Heart left ventricle (tissue), 16 donors: Measurements from ENCODE around the gene C2CD2. TPM values are rescaled to one million over a fixed set of nuclear protein-coding genes. Genes with fewer than 3 reads are reported as not detected.

Source experiments
- ATAC-seq, 4 donors: fragments of 200-7000 bp; cut with Tn5 transposase; one replicate each; pipeline ENCODE4 v1.9.1; 2020 to 2022; ENCODE audit warnings: moderate library complexity in 4 of 4, mild to moderate bottlenecking in 3 of 4, moderate number of reproducible peaks in 1 of 4
- DNase-seq, 5 donors: peaks; one replicate each; pipeline ENCODE4 v3.0.0-alpha.2; 2020
- H3K27ac ChIP-seq, 12 donors: fragments of 200-600 bp; sonication (generic) in 4 of 12; one replicate each; pipeline versions ENCODE4 v1.5.0 to v1.8.0; 2016 to 2022; ENCODE audit warnings: mild to moderate bottlenecking in 2 of 12
- H3K27me3 ChIP-seq, 9 donors: fragments of 200-600 bp; sonication (generic) in 2 of 9; one replicate each; pipeline versions ENCODE4 v1.5.1 to v1.8.0; 2016 to 2022; ENCODE audit warnings: mild to moderate bottlenecking in 3 of 9
- H3K36me3 ChIP-seq, 9 donors: fragments of 200-600 bp; sonication (generic) in 2 of 9; one replicate each; pipeline versions ENCODE4 v1.5.0 to v1.8.0; 2018 to 2022; ENCODE audit warnings: mild to moderate bottlenecking in 2 of 9
- H3K4me1 ChIP-seq, 12 donors: fragments of 200-600 bp; sonication (generic) in 4 of 12; one replicate each; pipeline versions ENCODE4 v1.5.0 to v1.8.0; 2016 to 2022; ENCODE audit warnings: mild to moderate bottlenecking in 3 of 12
- H3K4me3 ChIP-seq, 12 donors: fragments of 200-600 bp; sonication (generic) in 4 of 12; one replicate each; pipeline versions ENCODE4 v1.5.0 to v1.8.0; 2017 to 2022; ENCODE audit warnings: mild to moderate bottlenecking in 9 of 12, moderate library complexity in 4 of 12
- H3K9me3 ChIP-seq, 12 donors: fragments of 200-600 bp; sonication (generic) in 4 of 12; one replicate each; pipeline versions ENCODE4 v1.5.0 to v1.8.0; 2016 to 2022; ENCODE audit warnings: mild to moderate bottlenecking in 1 of 12
- CTCF ChIP-seq, 12 donors: fragments of 200-600 bp; sonication (generic) in 4 of 12; IDR thresholded peaks; one replicate each; pipeline versions ENCODE4 v1.5.0 to v1.8.0; 2018 to 2022; ENCODE audit warnings: antibody characterized with exemption in 12 of 12, mild to moderate bottlenecking in 5 of 12
- POLR2A ChIP-seq, 2 donors: fragments of 450-650 bp; IDR thresholded peaks; one replicate each; pipeline ENCODE4 v1.6.1; 2017; ENCODE audit warnings: antibody characterized with exemption in 2 of 2, mild to moderate bottlenecking in 2 of 2, moderate library complexity in 2 of 2
- WGBS, 4 donors: extraction: QIAGEN DNeasy Blood & Tissue Kit in 2 of 4; methylation state at CpG; one replicate each; pipeline versions ENCODE4 v1.1.5 to v1.1.7; 2013 to 2018; 5-methylcytosine and 5-hydroxymethylcytosine counted together
- intact Hi-C, 10 donors: fragments of 100-400 bp; cut with DNase I; formaldehyde crosslinking; loops; one replicate each; pipeline versions ENCODE4 v1.11.1 to v1.14.2; 2022
- polyA plus RNA-seq, 2 donors: library from polyadenylated mRNA; stranded (reverse); fragments of 200-250 nt; gene quantifications; one replicate each; pipeline ENCODE4 v1.2.3, GENCODE V29; 2013
- total RNA-seq, 9 donors: library from RNA; depleted of rRNA in 2 of 9; stranded (reverse); fragments of >200 nt in 2 of 9; fragmentation: NEBNext Ultra II Directional in 3 of 9; extraction: Animal tissue kit (Norgen Biotek cat#: 25700) in 3 of 9; gene quantifications; one replicate each; pipeline versions ENCODE4 v1.1.0 to v1.2.4, GENCODE V29; 2016 to 2023
- donor health status: ischemic (EF 13 %, LVEDD 7.1; RV severe dilation, severe dysfunction).
- donor health status: healthy with polysubstance abuse.
- donor health status: DM: no; HTN: yes; CAD: no.
- donor health status: DM: no; HTN: no; CAD: no.
- donor health status: ischemic (EF 25% LVEDD 6.9; RV normal size, moderate dysfunction).
- donor health status: ischemic (EF 25% LVEDD 5.7; RV mildly dilated, moderate dysfunction).
- donor health status: healthy.
- donor health status: DM: yes; HTN: yes; CAD: no.
- donor health status: ischemic (EF 35%, LVEDD 5.7; RV mildly dilated, moderate dysfunction).
- donor health status: nonischemic (EF 11% LVEDD 7.7; RV severe dilation, severe dysfunction).
- donor health status: DM: yes; HTN: yes; CAD: no.
- donor health status: PGD.
- donor health status: ischemic (EF 29% LVEDD 5.4; RV normal size, mild dysfunction).
- donor health status: nonischemic (EF 23%, LVEDD 6.1; RV moderate dilation, normal function).

The C2CD2 gene
- total and polyA plus RNA-seq, 11 donors, result 3.8 to 13.9 (median 6.0) TPM

GRCh38 chr21:41878831-41879189 is 75.0 kb downstream of the C2CD2 start:
- no peaks in the 10 kb centered on the region for H3K27me3 ChIP-seq
- peak overlapping the region; percentile 74 to 99 (median 84) for H3K4me3 ChIP-seq
- H3K4me1 ChIP-seq, result peaks cover 0 to 20% (median 12%) of the 10 kb centered on the region in 12 donors
- ATAC-seq (peak in 3 of 4 donors; percentile 61 to 71 (median 62)), DNase-seq (peak; percentile 85 to 90 (median 89))
- WGBS, 4 donors, result 0 to 10% (median 1%) methylated on average over 2 to 65 of the region's 65 CpGs
- H3K27ac ChIP-seq, result peak overlapping the region in 3 of 12 donors; percentile 50 to 84 (median 60)
- intact Hi-C loops, result loop anchor here in 4 of 10 donors (5.0 to 10.0 kb wide), 3 partner anchors 43 to 126 kb away; no protein-coding TSS in a partner anchor
- H3K36me3 ChIP-seq, result no peaks in the 10 kb centered on the region
- no peak for TF ChIP-seq POLR2A (IDR thresholded peaks at IDR 0.05)
- TF ChIP-seq CTCF (IDR thresholded peaks at IDR 0.05), result no peak
- H3K9me3 ChIP-seq, result no peaks in the 10 kb centered on the region

DNA sequence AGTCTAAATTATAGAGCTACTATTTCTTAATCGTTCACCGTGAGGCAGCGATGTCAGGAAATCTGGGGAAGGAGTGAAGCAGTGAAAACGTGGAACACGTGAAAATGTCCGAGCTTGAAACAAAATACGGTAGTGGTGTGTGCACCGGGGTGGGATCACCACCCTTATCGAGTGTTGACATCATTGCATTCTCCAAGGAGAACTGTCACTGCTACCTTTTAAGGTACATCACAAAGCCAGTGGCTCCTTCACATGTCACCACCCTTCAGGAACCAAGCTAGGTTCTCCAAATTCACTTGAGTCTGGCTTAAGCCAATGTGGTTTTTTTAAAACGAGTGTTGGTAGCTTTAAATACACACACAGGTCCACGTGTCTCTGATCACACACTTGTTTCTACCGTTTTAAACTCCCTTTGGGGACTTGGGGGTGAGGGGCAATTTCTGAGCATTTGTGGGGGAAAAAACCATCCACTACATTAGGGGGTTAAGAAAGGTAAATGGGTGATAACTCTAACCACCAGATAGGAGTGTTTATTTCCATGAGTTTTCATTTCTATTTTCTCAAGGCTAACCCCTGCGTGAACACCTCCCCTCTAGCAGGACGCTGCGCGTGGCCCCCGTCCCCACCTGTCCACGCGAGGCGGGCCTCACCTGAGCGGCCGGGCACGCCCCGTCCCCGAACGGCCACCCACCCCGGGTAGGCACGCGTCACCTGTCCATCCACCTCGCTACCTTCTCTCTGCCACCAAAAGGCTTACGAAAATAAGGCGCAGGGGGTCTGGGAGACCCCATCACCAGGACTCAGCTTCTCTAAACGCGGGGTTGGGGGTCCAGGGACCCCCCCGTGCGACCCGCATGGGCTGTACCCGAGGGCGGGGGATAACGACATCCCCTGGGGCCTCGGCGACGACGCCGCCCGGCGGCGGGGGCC is 75.7 kb downstream of the C2CD2 start:
- Histone ChIP-seq H3K9me3 (no peaks in the 10 kb centered on the region), H3K4me3 (peak overlapping the region; percentile 74 to 99 (median 84)), H3K4me1 (peaks cover 0 to 20% (median 12%) of the 10 kb centered on the region in 12 donors), H3K27me3 (no peaks in the 10 kb centered on the region), H3K36me3 (no peaks in the 10 kb centered on the region), H3K27ac (peak overlapping the region in 7 of 12 donors; percentile 32 to 66 (median 57))
- TF ChIP-seq POLR2A (IDR thresholded peaks at IDR 0.05) (no peak), CTCF (IDR thresholded peaks at IDR 0.05) (no peak)
- intact Hi-C loops, result loop anchor here in 4 of 10 donors (5.0 to 10.0 kb wide), 3 partner anchors 44 to 127 kb away; no protein-coding TSS in a partner anchor
- ATAC-seq, result peak in 3 of 4 donors; percentile 7 to 25 (median 9)
- 1% methylated on average over 32 to 48 of the region's 48 CpGs for WGBS, 4 donors
- no peak for DNase-seq

DNA sequence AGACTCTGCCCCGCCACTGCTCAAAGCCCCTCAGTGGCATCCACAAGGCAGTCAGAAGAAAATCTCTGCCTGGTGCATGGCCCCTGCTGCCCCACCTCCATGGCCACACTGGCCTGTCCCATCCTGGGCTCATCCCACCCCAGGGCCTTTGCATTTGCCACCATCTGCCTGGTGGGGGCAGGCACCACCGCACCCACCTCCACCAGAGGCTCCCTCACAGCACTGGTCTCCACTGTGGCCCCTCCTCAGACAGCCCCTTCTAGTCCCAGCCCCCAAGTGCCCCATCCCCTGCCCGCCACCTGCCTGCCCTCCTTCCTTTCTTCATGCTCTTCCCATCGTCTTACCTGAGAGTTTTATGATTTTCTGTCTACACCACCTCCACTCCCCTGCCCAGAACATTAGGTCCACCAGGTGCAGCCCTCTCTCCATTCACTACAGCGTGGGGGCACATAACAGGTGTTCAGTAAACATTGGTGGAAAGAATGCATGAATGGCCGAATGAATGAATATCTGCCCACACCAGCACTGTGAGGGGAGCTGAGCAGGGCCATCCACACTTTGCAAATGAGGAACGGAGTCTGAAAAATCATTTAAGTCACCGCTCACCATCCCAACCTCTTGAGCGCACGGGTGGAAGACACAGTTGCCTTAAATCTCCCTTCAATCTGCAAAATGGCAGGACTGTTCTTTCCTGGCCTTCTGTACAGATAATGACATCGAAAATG is 76.7 kb downstream of the C2CD2 start:
- intact Hi-C loops, result loop anchor here in 4 of 10 donors (5.0 to 10.0 kb wide), 3 partner anchors 45 to 128 kb away; no protein-coding TSS in a partner anchor
- no peak for DNase-seq

More for the DNA sequence above, 76.7 kb downstream of the C2CD2 start:
- Histone ChIP-seq H3K27me3 (no peaks in the 10 kb centered on the region), H3K4me1 (peaks cover 0 to 20% (median 12%) of the 10 kb centered on the region in 12 donors), H3K27ac (no peak overlapping the region), H3K9me3 (no peaks in the 10 kb centered on the region), H3K36me3 (no peaks in the 10 kb centered on the region), H3K4me3 (peak overlapping the region in 5 of 12 donors; percentile 82 to 99 (median 85))
- no peak for ATAC-seq
- 89 to 93% (median 91%) methylated on average over 11 of the region's 11 CpGs for WGBS, 4 donors
- TF ChIP-seq POLR2A (IDR thresholded peaks at IDR 0.05) (no peak), CTCF (IDR thresholded peaks at IDR 0.05) (no peak)
